ENCODE results near the gene TCERG1L.

GRCh38 chr10:131174211-131174565 is 137.3 kb downstream of the TCERG1L start:
- TF ChIP-seq POLR2A (IDR thresholded peaks at IDR 0.05) = no peak
- TF ChIP-seq CTCF (IDR thresholded peaks at IDR 0.05) = no peak

Measured in body of pancreas (tissue), 4 donors.